H1 (cell line): ENCODE results near the gene UBASH3B. TPM values are rescaled to one million over a fixed set of nuclear protein-coding genes. Genes with fewer than 3 reads are reported as not detected.

Experiments
- CTCF ChIA-PET: fragments of 300-600 bp; sonication (Branson Sonifier 250); formaldehyde crosslinking; loops from one replicate; lab custom pipeline; 2021; ENCODE audit not compliant: partially characterized antibody; lab: Charles Lee
- POLR2A ChIA-PET: fragments of 300-600 bp; sonication (Branson Sonifier 250); formaldehyde crosslinking; loops from one replicate; lab custom pipeline; 2021; ENCODE audit warnings: inconsistent platforms; ENCODE audit not compliant: partially characterized antibody; lab: Charles Lee
- DNase-seq, 2 experiments: peaks; one replicate each; pipeline versions ENCODE4 v3.0.0 to v3.0.0-alpha.2; 2010 to 2022; ENCODE audit warnings: low spot score in 2 of 2, low read depth in 1 of 2, mixed read lengths in 1 of 2
- FAIRE-seq: peaks from 2 replicates; lab custom pipeline; 2011; peaks lifted over from hg19 to GRCh38; lab: Jason Lieb, UNC
- H2AFZ ChIP-seq: 2 replicates; pipeline ENCODE4 v1.8.1; 2012; ENCODE audit warnings: low read length, inconsistent platforms
- H2AK5ac ChIP-seq: 2 replicates; pipeline ENCODE4 v1.6.1; 2013; ENCODE audit warnings: low read depth, low read length
- H2BK120ac ChIP-seq: replicated peaks from 2 replicates; pipeline ENCODE3; 2013; ENCODE audit warnings: low read depth, low read length, inconsistent platforms
- H2BK12ac ChIP-seq: 2 replicates; pipeline ENCODE4 v1.6.1; 2013; ENCODE audit warnings: low read depth, low read length
- H2BK15ac ChIP-seq: 2 replicates; pipeline ENCODE4 v1.6.1; 2013; ENCODE audit warnings: low read length
- H2BK20ac ChIP-seq: 2 replicates; pipeline ENCODE4 v1.6.1; 2013; ENCODE audit warnings: low read length
- H2BK5ac ChIP-seq: 2 replicates; pipeline ENCODE4 v1.6.1; 2013; ENCODE audit warnings: low read depth, low read length
- H3K14ac ChIP-seq: 2 replicates; pipeline ENCODE4 v1.6.1; 2013; ENCODE audit warnings: inconsistent platforms; ENCODE audit not compliant: insufficient read length
- H3K18ac ChIP-seq: 2 replicates; pipeline ENCODE4 v1.6.1; 2013; ENCODE audit warnings: low read length; ENCODE audit errors: extremely low read depth
- H3K23ac ChIP-seq: 2 replicates; pipeline ENCODE4 v1.6.1; 2013; ENCODE audit warnings: inconsistent platforms; ENCODE audit not compliant: insufficient read length
- H3K23me2 ChIP-seq: 2 replicates; pipeline ENCODE4 v1.6.1; 2013; ENCODE audit warnings: low read depth, low read length
- H3K27ac ChIP-seq: 2 replicates; pipeline ENCODE4 v1.6.1; 2011; ENCODE audit warnings: low read depth, low read length, inconsistent platforms
- H3K27me3 ChIP-seq, 4 experiments: replicated peaks in 1 of 4; 1 replicate in 1 of 4; 2 replicates in 3 of 4; pipeline versions ENCODE4 v1.6.1 to v1.8.1; 2011 to 2013; ENCODE audit warnings: low read length in 3 of 4, mild to moderate bottlenecking in 3 of 4, inconsistent platforms in 2 of 4, mixed read lengths in 2 of 4, moderate library complexity in 1 of 4; ENCODE audit not compliant: control insufficient read depth in 3 of 4, insufficient read depth in 3 of 4; ENCODE audit errors: extremely low read depth in 1 of 4
- H3K36me3 ChIP-seq, 4 experiments: 2 replicates each; pipeline versions ENCODE4 v1.6.1 to v1.8.1; 2011 to 2013; ENCODE audit warnings: mild to moderate bottlenecking in 4 of 4, low read length in 3 of 4, moderate library complexity in 2 of 4, control low read depth in 1 of 4, inconsistent platforms in 1 of 4; ENCODE audit not compliant: insufficient read depth in 4 of 4, control insufficient read depth in 2 of 4
- H3K4ac ChIP-seq: replicated peaks from 2 replicates; pipeline ENCODE3; 2013; ENCODE audit warnings: low read length, low read depth, mixed read lengths, inconsistent platforms; ENCODE audit not compliant: insufficient read length
- H3K4me1 ChIP-seq, 4 experiments: replicated peaks in 1 of 4; 1 replicate in 1 of 4; 2 replicates in 3 of 4; pipeline versions ENCODE4 v1.6.1 to v1.8.1; 2011 to 2013; ENCODE audit warnings: low read length in 3 of 4, inconsistent platforms in 2 of 4, mixed read lengths in 1 of 4; ENCODE audit not compliant: insufficient read depth in 4 of 4, control insufficient read depth in 3 of 4
- H3K4me2 ChIP-seq, 2 experiments: 2 replicates each; pipeline versions ENCODE4 v1.6.1 to v1.8.1; 2011 to 2013; ENCODE audit warnings: low read depth in 2 of 2, low read length in 2 of 2, control low read depth in 1 of 2, inconsistent platforms in 1 of 2, mild to moderate bottlenecking in 1 of 2; ENCODE audit not compliant: insufficient read depth in 1 of 2
- H3K4me3 ChIP-seq, 4 experiments: fragments of 200-600, 300-600 bp in 1 of 4; sonication (generic), shearing (Covaris generic), sonication (Bioruptor Twin) in 1 of 4; 2 replicates each; pipeline versions ENCODE4 v1.5.1 to v1.8.1; 2011 to 2016; ENCODE audit warnings: low read length in 4 of 4, low read depth in 3 of 4, control low read depth in 2 of 4, inconsistent platforms in 2 of 4, mild to moderate bottlenecking in 2 of 4, mixed read lengths in 1 of 4, moderate library complexity in 1 of 4; ENCODE audit not compliant: insufficient read depth in 2 of 4; ENCODE audit errors: extremely low read depth in 1 of 4
- H3K56ac ChIP-seq: replicated peaks from 2 replicates; pipeline ENCODE3; 2013; ENCODE audit warnings: low read depth, mild to moderate bottlenecking, mixed read lengths, low read length, inconsistent platforms; ENCODE audit not compliant: insufficient read length
- H3K79me1 ChIP-seq: 2 replicates; pipeline ENCODE4 v1.6.1; 2013; ENCODE audit warnings: low read depth, low read length, control low read depth
- H3K79me2 ChIP-seq, 2 experiments: 2 replicates each; pipeline versions ENCODE4 v1.6.1 to v1.8.1; 2012 to 2013; ENCODE audit warnings: low read length in 2 of 2, mild to moderate bottlenecking in 2 of 2, inconsistent platforms in 1 of 2; ENCODE audit not compliant: insufficient read depth in 2 of 2, control insufficient read depth in 1 of 2
- H3K9ac ChIP-seq, 4 experiments: replicated peaks in 1 of 4; 1 replicate in 1 of 4; 2 replicates in 3 of 4; pipeline versions ENCODE4 v1.6.1 to v1.8.1; 2011 to 2013; ENCODE audit warnings: low read depth in 3 of 4, low read length in 3 of 4, control low read depth in 2 of 4, mild to moderate bottlenecking in 2 of 4, moderate library complexity in 2 of 4, inconsistent platforms in 1 of 4; ENCODE audit errors: extremely low read depth in 1 of 4
- H3K9me3 ChIP-seq, 2 experiments: 2 replicates each; pipeline versions ENCODE4 v1.6.1 to v1.8.1; 2012 to 2013; ENCODE audit warnings: mild to moderate bottlenecking in 2 of 2, moderate library complexity in 2 of 2, control low read depth in 1 of 2, inconsistent platforms in 1 of 2, low read depth in 1 of 2, low read length in 1 of 2, mixed read lengths in 1 of 2; ENCODE audit not compliant: insufficient read depth in 2 of 2
- H4K20me1 ChIP-seq, 2 experiments: replicated peaks in 1 of 2; 2 replicates each; pipeline versions ENCODE3 to v1.8.1; 2011 to 2013; ENCODE audit warnings: inconsistent platforms in 2 of 2, low read length in 2 of 2, mild to moderate bottlenecking in 1 of 2; ENCODE audit not compliant: insufficient read depth in 2 of 2, control insufficient read depth in 1 of 2
- H4K5ac ChIP-seq: 2 replicates; pipeline ENCODE4 v1.6.1; 2013; ENCODE audit warnings: low read length, low read depth, mixed read lengths, inconsistent platforms; ENCODE audit not compliant: insufficient read length
- H4K8ac ChIP-seq: 2 replicates; pipeline ENCODE4 v1.8.0; 2013; ENCODE audit warnings: mild to moderate bottlenecking, moderate library complexity, low read length, inconsistent platforms; ENCODE audit not compliant: insufficient read depth; ENCODE audit errors: extremely low read depth
- H4K91ac ChIP-seq: replicated peaks from 2 replicates; pipeline ENCODE3; 2013; ENCODE audit warnings: low read length, mixed read lengths, inconsistent platforms; ENCODE audit not compliant: insufficient read length
- ATF2 ChIP-seq: IDR thresholded peaks from 2 replicates; pipeline ENCODE4 v1.6.1; 2012; ENCODE audit warnings: low read length, inconsistent platforms
- CHD1 ChIP-seq: IDR thresholded peaks from 2 replicates; pipeline ENCODE4 v1.6.1; 2012; ENCODE audit warnings: low read depth, low read length, improper control_type of control experiment
- CREB1 ChIP-seq: IDR thresholded peaks from 2 replicates; pipeline ENCODE4 v1.6.1; 2012; ENCODE audit warnings: inconsistent platforms
- E2F6 ChIP-seq: IDR thresholded peaks from 2 replicates; pipeline ENCODE4 v1.6.1; 2012; ENCODE audit warnings: inconsistent platforms
- EGR1 ChIP-seq: IDR thresholded peaks from 2 replicates; pipeline ENCODE4 v1.6.1; 2011; ENCODE audit warnings: low read depth, low read length, borderline replicate concordance
- GABPA ChIP-seq: IDR thresholded peaks from 2 replicates; pipeline ENCODE4 v1.6.1; 2011; ENCODE audit warnings: mild to moderate bottlenecking, low read length, moderate library complexity, borderline replicate concordance; ENCODE audit not compliant: insufficient read depth
- POLR2AphosphoS5 ChIP-seq: IDR thresholded peaks from 2 replicates; pipeline ENCODE4 v1.6.1; 2011; ENCODE audit warnings: low read depth, low read length
- RFX5 ChIP-seq: IDR thresholded peaks from 2 replicates; pipeline ENCODE4 v1.6.1; 2011; ENCODE audit warnings: low read depth, low read length, improper control_type of control experiment, borderline replicate concordance
- SIRT6 ChIP-seq: IDR thresholded peaks from one replicate; pipeline ENCODE4 v1.7.1; 2012; ENCODE audit warnings: low read length, inconsistent platforms
- SP4 ChIP-seq: IDR thresholded peaks from 2 replicates; pipeline ENCODE4 v1.6.1; 2012; ENCODE audit warnings: low read length, inconsistent platforms
- TCF12 ChIP-seq: IDR thresholded peaks from 2 replicates; pipeline ENCODE4 v1.6.1; 2011; ENCODE audit warnings: low read depth, mild to moderate bottlenecking, low read length
- USF2 ChIP-seq: IDR thresholded peaks from 2 replicates; pipeline ENCODE4 v1.6.1; 2011; ENCODE audit warnings: low read length, improper control_type of control experiment
- WGBS, 2 experiments: shearing (Covaris generic) in 1 of 2; methylation state at CpG; one replicate each; pipeline versions ENCODE4 v1.1.6 to v1.1.7; 2013 to 2015; ENCODE audit warnings: low lambda C conversion rate in 2 of 2, mixed read lengths in 2 of 2, inconsistent platforms in 1 of 2, low coverage in 1 of 2, missing lambda C conversion rate in 1 of 2; ENCODE audit not compliant: insufficient replicate concordance in 2 of 2, insufficient coverage in 1 of 2, insufficient read length in 1 of 2; ENCODE audit errors: extremely low coverage in 1 of 2, missing lambda C conversion rate in 1 of 2; 5-methylcytosine and 5-hydroxymethylcytosine counted together
- polyA plus RNA-seq, 7 experiments: library from polyadenylated mRNA; depleted of rRNA in 3 of 7; stranded (reverse) in 5 of 7; unstranded in 2 of 7; fragments of >200 nt in 5 of 7; fragments of 200-250 nt in 2 of 7; gene quantifications; 1 replicate in 5 of 7; 2 replicates in 1 of 7; 4 replicates in 1 of 7; pipeline versions ENCODE4 v1.2.1 to v1.2.3, GENCODE V29; 2011 to 2013; ENCODE audit warnings: missing spikeins in 2 of 7, mixed read lengths in 2 of 7
- total RNA-seq: library from RNA; stranded (reverse); fragmentation: NEBNext Ultra II Directional; extraction: Animal tissue kit (Norgen Biotek cat#: 25700); gene quantifications from 2 replicates; pipeline ENCODE4 v1.2.1, GENCODE V29; 2021

UBASH3B gene
- total and polyA plus RNA-seq, 2 of the 8 experiments (the other 6 are each of a cell fraction or from before 2014, with no cell fraction given): 7.5 to 9.5 TPM

- Histone ChIP-seq H3K9ac (no peak overlapping the region), H4K91ac (no peak overlapping the region), H2BK15ac (no peak overlapping the region), H4K8ac (no peak overlapping the region), H3K14ac (no peak overlapping the region), H3K4me3 (no peak overlapping the region), H3K56ac (no peak overlapping the region), H3K79me2 (no peaks in the 10 kb centered on the region; a peak in 1 of 4 replicates), H3K18ac (no peak overlapping the region), H2BK20ac (no peak overlapping the region), H3K4ac (no peak overlapping the region), H4K20me1 (no peaks in the 10 kb centered on the region), H3K9me3 (peaks cover 4 to 7% of the 10 kb centered on the region in 2 experiments; a peak in 3 of 4 replicates), H3K27ac (no peak overlapping the region), H2AK5ac (no peak overlapping the region), H2AFZ (no peak overlapping the region), H4K5ac (no peak overlapping the region), H2BK120ac (no peak overlapping the region), H2BK5ac (no peak overlapping the region), H3K4me2 (no peak overlapping the region), H3K23me2 (no peaks in the 10 kb centered on the region), H3K36me3 (peaks cover 0 to 5% (median 0%) of the 10 kb centered on the region in 4 experiments; a peak in 1 of 8 replicates), H3K79me1 (peaks cover 2% of the 10 kb centered on the region; the same call in 1 of the 2 replicates), H3K27me3 (no peaks in the 10 kb centered on the region), H3K4me1 (no peaks in the 10 kb centered on the region; a peak in 2 of 7 replicates), H3K23ac (no peak overlapping the region), H2BK12ac (no peak overlapping the region)
- WGBS, 2 experiments: 93% methylated on average over 10 of the region's 10 CpGs; no CpG with 5 or more reads in 1 of the 2 experiments
- DNase-seq (no peak), FAIRE-seq (no peak)
- POLR2A ChIA-PET: no interaction called here
- CTCF ChIA-PET: interaction anchor here (1.1 to 6.0 kb wide), 4 partner anchors 27 to 197 kb away, joined by 3 to 47 read pairs (median 4); no protein-coding TSS in a partner anchor
- no peak for TF ChIP-seq SIRT6
- no peak for TF ChIP-seq POLR2AphosphoS5
- no peak for TF ChIP-seq E2F6
- TF ChIP-seq EGR1: no peak
- no peak for TF ChIP-seq USF2
- TF ChIP-seq CHD1: no peak
- TF ChIP-seq TCF12: no peak
- no peak for TF ChIP-seq SP4
- no peak for TF ChIP-seq GABPA
- no peak for TF ChIP-seq CREB1
- TF ChIP-seq ATF2: no peak
- no peak for TF ChIP-seq RFX5
These were observed 10.3 kb downstream of the UBASH3B start for GRCh38 chr11:122665861-122666260.
